ENCODE data around the gene MGAM2.

GRCh38 chr7:142263598-142264380, 152.3 kb downstream of the MGAM2 start:
- TF ChIP-seq SMC3 (IDR thresholded peaks at IDR 0.05; ENCODE audit: low read depth, low read length), result no peak
- TF ChIP-seq MXI1 (IDR thresholded peaks at IDR 0.05; ENCODE audit: borderline replicate concordance, low read depth, low read length), result no peak
- no peak for TF ChIP-seq CTCF (conservative IDR thresholded peaks at IDR 0.05; ENCODE audit: low read depth, low read length)
- TF ChIP-seq, protein P1, sequence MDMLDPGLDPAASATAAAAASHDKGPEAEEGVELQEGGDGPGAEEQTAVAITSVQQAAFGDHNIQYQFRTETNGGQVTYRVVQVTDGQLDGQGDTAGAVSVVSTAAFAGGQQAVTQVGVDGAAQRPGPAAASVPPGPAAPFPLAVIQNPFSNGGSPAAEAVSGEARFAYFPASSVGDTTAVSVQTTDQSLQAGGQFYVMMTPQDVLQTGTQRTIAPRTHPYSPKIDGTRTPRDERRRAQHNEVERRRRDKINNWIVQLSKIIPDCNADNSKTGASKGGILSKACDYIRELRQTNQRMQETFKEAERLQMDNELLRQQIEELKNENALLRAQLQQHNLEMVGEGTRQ (IDR thresholded peaks at IDR 0.05; ENCODE audit: low read depth, low read length), result no peak
- TF ChIP-seq POLR2A (IDR thresholded peaks at IDR 0.05; ENCODE audit: low read depth, low read length), result no peak
- no peak for TF ChIP-seq CHD1 (IDR thresholded peaks at IDR 0.05; ENCODE audit: low read depth, low read length)
- TF ChIP-seq FOS (IDR thresholded peaks at IDR 0.05; ENCODE audit: low read depth, low read length), result no peak

Measured in IMR-90 (cell line).